GM13976 (cell line): ENCODE measurements around the gene HSF4.

ENCODE experiments used
- DNase-seq: peaks from one replicate; pipeline ENCODE4 v3.0.0; 2012; ENCODE audit warnings: low spot score
- CTCF ChIP-seq: IDR thresholded peaks from 2 replicates; pipeline ENCODE4 v1.5.1; 2012; ENCODE audit warnings: borderline replicate concordance, mild to moderate bottlenecking; ENCODE audit not compliant: insufficient read depth; ENCODE audit errors: extremely low read depth, missing control alignments, control extremely low read depth
- in situ Hi-C: fragments of 300-500 bp; cut with MboI; formaldehyde crosslinking; loops from one replicate; pipeline ENCODE4 v1.12.0; 2022; ENCODE audit warnings: low sequenced_read_pairs, mixed read lengths, inconsistent platforms; ENCODE audit not compliant: unreplicated experiment

The HSF4 gene

GRCh38 chr16:67184453-67184994 lies 20.0 kb downstream of the HSF4 start:
- in situ Hi-C loops, result no loop called here
- TF ChIP-seq CTCF, result no peak
- DNase-seq, result no peak

GRCh38 chr16:67184995-67185650 lies 20.6 kb downstream of the HSF4 start:
- peak; percentile 85 for DNase-seq
- in situ Hi-C loops, result no loop called here
- peak; percentile 92 for TF ChIP-seq CTCF

GRCh38 chr16:67185651-67186134 lies 21.1 kb downstream of the HSF4 start:
- in situ Hi-C loops, result no loop called here
- no peak for DNase-seq
- TF ChIP-seq CTCF, result no peak

GRCh38 chr16:67186550-67186950 lies 22.0 kb downstream of the HSF4 start:
- DNase-seq, result no peak
- in situ Hi-C loops, result no loop called here
- no peak for TF ChIP-seq CTCF

- TF ChIP-seq CTCF, result no peak
- in situ Hi-C loops, result no loop called here
- no peak for DNase-seq
Observed at GRCh38 chr16:67187175-67187890, 22.8 kb downstream of the HSF4 start.

GRCh38 chr16:67188323-67188722 lies 23.8 kb downstream of the HSF4 start:
- in situ Hi-C loops, result no loop called here
- TF ChIP-seq CTCF, result no peak
- no peak for DNase-seq
